Neural cell (in vitro differentiated cells): ENCODE data around the gene VMP1.

Source experiments
- EP300 ChIP-seq: fragments of 450-650 bp; conservative IDR thresholded peaks from 2 replicates; pipeline ENCODE4 v1.6.1; 2014; ENCODE audit warnings: antibody characterized with exemption, mild to moderate bottlenecking, moderate library complexity; ENCODE audit not compliant: poor library complexity, severe bottlenecking
- EZH2 ChIP-seq: fragments of 200-600, 300-800 bp; shearing (Covaris generic), sonication (generic); IDR thresholded peaks from 2 replicates; pipeline ENCODE4 v1.6.1; 2014; ENCODE audit warnings: antibody characterized with exemption, low read length, borderline replicate concordance, mild to moderate bottlenecking; ENCODE audit not compliant: insufficient read depth, poor library complexity, severe bottlenecking
- POLR2AphosphoS5 ChIP-seq: IDR thresholded peaks from 2 replicates; pipeline ENCODE4 v1.6.1; 2012
- SMC3 ChIP-seq: fragments of 450-650 bp; conservative IDR thresholded peaks from 2 replicates; pipeline ENCODE4 v1.6.1; 2014; ENCODE audit warnings: antibody characterized with exemption, mild to moderate bottlenecking, moderate library complexity; ENCODE audit not compliant: poor library complexity
- TAF1 ChIP-seq: IDR thresholded peaks from 2 replicates; pipeline ENCODE4 v1.6.1; 2012; ENCODE audit warnings: low read depth
- TF ChIP-seq, protein P1 (sequence below): fragments of 450-650 bp; IDR thresholded peaks from 2 replicates; pipeline ENCODE4 v1.5.1; 2014; ENCODE audit warnings: antibody characterized with exemption, mild to moderate bottlenecking, moderate library complexity; ENCODE audit not compliant: poor library complexity, severe bottlenecking
- TF ChIP-seq, protein P2 (sequence below): IDR thresholded peaks from 2 replicates; pipeline ENCODE4 v1.6.1; 2012; ENCODE audit warnings: borderline replicate concordance

DNA sequence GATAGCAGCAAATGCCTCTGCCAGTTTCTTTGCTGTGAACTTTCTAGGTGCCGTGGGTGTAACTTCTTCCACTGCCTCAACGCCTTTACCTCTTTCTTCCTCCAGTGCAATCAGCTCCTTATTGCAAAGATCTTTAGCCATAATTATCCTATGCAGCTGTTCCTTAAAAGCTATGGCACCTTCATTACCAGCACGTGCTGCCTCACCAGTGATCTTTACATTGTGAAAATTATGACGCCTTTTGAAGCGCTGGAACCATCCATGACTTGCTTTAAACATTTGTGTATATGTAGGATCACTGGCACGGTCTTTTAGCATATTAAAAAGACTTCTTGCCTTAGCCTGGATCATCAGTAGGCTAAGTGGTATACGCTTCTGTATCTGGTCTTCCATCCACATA, 8.2 kb upstream of the VMP1 start:
- TF ChIP-seq, protein P1, sequence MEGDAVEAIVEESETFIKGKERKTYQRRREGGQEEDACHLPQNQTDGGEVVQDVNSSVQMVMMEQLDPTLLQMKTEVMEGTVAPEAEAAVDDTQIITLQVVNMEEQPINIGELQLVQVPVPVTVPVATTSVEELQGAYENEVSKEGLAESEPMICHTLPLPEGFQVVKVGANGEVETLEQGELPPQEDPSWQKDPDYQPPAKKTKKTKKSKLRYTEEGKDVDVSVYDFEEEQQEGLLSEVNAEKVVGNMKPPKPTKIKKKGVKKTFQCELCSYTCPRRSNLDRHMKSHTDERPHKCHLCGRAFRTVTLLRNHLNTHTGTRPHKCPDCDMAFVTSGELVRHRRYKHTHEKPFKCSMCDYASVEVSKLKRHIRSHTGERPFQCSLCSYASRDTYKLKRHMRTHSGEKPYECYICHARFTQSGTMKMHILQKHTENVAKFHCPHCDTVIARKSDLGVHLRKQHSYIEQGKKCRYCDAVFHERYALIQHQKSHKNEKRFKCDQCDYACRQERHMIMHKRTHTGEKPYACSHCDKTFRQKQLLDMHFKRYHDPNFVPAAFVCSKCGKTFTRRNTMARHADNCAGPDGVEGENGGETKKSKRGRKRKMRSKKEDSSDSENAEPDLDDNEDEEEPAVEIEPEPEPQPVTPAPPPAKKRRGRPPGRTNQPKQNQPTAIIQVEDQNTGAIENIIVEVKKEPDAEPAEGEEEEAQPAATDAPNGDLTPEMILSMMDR, result no peak
- TF ChIP-seq EZH2 (no peak), TAF1 (no peak), EP300 (no peak), POLR2AphosphoS5 (no peak), SMC3 (no peak)
- TF ChIP-seq, protein P2, sequence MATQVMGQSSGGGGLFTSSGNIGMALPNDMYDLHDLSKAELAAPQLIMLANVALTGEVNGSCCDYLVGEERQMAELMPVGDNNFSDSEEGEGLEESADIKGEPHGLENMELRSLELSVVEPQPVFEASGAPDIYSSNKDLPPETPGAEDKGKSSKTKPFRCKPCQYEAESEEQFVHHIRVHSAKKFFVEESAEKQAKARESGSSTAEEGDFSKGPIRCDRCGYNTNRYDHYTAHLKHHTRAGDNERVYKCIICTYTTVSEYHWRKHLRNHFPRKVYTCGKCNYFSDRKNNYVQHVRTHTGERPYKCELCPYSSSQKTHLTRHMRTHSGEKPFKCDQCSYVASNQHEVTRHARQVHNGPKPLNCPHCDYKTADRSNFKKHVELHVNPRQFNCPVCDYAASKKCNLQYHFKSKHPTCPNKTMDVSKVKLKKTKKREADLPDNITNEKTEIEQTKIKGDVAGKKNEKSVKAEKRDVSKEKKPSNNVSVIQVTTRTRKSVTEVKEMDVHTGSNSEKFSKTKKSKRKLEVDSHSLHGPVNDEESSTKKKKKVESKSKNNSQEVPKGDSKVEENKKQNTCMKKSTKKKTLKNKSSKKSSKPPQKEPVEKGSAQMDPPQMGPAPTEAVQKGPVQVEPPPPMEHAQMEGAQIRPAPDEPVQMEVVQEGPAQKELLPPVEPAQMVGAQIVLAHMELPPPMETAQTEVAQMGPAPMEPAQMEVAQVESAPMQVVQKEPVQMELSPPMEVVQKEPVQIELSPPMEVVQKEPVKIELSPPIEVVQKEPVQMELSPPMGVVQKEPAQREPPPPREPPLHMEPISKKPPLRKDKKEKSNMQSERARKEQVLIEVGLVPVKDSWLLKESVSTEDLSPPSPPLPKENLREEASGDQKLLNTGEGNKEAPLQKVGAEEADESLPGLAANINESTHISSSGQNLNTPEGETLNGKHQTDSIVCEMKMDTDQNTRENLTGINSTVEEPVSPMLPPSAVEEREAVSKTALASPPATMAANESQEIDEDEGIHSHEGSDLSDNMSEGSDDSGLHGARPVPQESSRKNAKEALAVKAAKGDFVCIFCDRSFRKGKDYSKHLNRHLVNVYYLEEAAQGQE, result no peak
